ENCODE results near the gene PHACTR1.

DNA sequence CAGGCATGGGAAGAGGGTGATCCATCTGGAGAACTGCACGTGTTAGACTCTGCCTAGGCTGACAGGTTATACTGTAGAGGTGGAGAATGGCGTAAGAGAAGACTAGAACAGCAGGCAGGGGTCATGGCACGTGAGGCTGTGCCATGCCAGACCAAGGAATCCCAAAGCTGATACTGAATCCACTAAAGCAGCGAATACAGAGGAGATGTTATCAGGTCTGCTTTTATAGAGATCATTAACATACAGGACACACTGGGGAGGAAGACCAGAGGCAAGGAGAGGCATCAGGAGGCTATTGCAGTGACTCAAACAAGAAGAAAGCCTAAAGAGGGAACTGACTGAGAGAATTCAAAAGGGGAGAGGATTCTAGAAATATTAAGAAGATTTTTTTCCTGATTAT lies 12.9 kb downstream of the PHACTR1 start:
- TF ChIP-seq POLR2AphosphoS5 (IDR thresholded peaks at IDR 0.05; ENCODE audit: low read depth, low read length): no peak
- no peak for TF ChIP-seq POLR2A (IDR thresholded peaks at IDR 0.05; ENCODE audit: low read depth, low read length)
- no peak for TF ChIP-seq TAF1 (IDR thresholded peaks at IDR 0.05; ENCODE audit: borderline replicate concordance, low read depth, low read length)

Data from GM12892 (cell line).